ENCODE measurements around the gene CRACR2A.

GRCh38 chr12:3630111-3630510 lies 122.8 kb downstream of the CRACR2A start:
- TF ChIP-seq, protein P1, sequence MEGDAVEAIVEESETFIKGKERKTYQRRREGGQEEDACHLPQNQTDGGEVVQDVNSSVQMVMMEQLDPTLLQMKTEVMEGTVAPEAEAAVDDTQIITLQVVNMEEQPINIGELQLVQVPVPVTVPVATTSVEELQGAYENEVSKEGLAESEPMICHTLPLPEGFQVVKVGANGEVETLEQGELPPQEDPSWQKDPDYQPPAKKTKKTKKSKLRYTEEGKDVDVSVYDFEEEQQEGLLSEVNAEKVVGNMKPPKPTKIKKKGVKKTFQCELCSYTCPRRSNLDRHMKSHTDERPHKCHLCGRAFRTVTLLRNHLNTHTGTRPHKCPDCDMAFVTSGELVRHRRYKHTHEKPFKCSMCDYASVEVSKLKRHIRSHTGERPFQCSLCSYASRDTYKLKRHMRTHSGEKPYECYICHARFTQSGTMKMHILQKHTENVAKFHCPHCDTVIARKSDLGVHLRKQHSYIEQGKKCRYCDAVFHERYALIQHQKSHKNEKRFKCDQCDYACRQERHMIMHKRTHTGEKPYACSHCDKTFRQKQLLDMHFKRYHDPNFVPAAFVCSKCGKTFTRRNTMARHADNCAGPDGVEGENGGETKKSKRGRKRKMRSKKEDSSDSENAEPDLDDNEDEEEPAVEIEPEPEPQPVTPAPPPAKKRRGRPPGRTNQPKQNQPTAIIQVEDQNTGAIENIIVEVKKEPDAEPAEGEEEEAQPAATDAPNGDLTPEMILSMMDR (conservative IDR thresholded peaks at IDR 0.05; ENCODE audit: low read length): no peak
- no peak for TF ChIP-seq EZH2phosphoT487 (IDR thresholded peaks at IDR 0.05; ENCODE audit: borderline replicate concordance, low read depth, low read length)
